T-cell (primary cell): Measurements from ENCODE around the gene IL7R. TPM values are rescaled to one million over a fixed set of nuclear protein-coding genes. Genes with fewer than 3 reads are reported as not detected.

Experiments used
- ATAC-seq, 4 experiments: fragments of 200-7000 bp in 3 of 4; fragments of 150-1000 bp in 1 of 4; cut with Tn5 transposase; replicated peaks in 1 of 4; 1 replicate in 3 of 4; 2 replicates in 1 of 4; pipeline ENCODE4 v1.10.0; 2021; ENCODE audit warnings: moderate library complexity in 3 of 4, mild to moderate bottlenecking in 2 of 4, moderate number of reproducible peaks in 1 of 4
- CTCF ChIA-PET, 2 donors: fragments of 300-600 bp; sonication (Branson Sonifier 250); formaldehyde crosslinking; loops; one replicate each; lab custom pipeline; 2022; ENCODE audit warnings: antibody characterized with exemption in 2 of 2; lab: Charles Lee
- POLR2A ChIA-PET, 2 donors: fragments of 300-600 bp; sonication (Branson Sonifier 250); formaldehyde crosslinking; loops; one replicate each; lab custom pipeline; 2022; ENCODE audit warnings: antibody characterized with exemption in 2 of 2; lab: Charles Lee
- DNase-seq, 35 experiments: peaks; one replicate each; pipeline versions ENCODE4 v3.0.0 to v3.0.0-alpha.2; 2013 to 2023
- H3K27ac ChIP-seq: one replicate; pipeline ENCODE4 v1.5.1; 2013; ENCODE audit warnings: low read length
- H3K27me3 ChIP-seq, 2 experiments: replicated peaks in 1 of 2; 1 replicate in 1 of 2; 2 replicates in 1 of 2; pipeline versions ENCODE4 v1.6.1 to v1.7.0; 2013; ENCODE audit warnings: low read length in 1 of 2, mixed read lengths in 1 of 2; ENCODE audit not compliant: control insufficient read depth in 2 of 2, insufficient read depth in 2 of 2; ENCODE audit errors: extremely low read depth in 1 of 2
- H3K36me3 ChIP-seq, 2 donors: 1 replicate in 1 of 2; 2 replicates in 1 of 2; pipeline versions ENCODE4 v1.6.1 to v1.7.0; 2013; ENCODE audit warnings: low read length in 1 of 2; ENCODE audit not compliant: control insufficient read depth in 2 of 2, insufficient read depth in 1 of 2; ENCODE audit errors: extremely low read depth in 1 of 2
- H3K4me1 ChIP-seq, 2 experiments: 1 replicate in 1 of 2; 2 replicates in 1 of 2; pipeline versions ENCODE4 v1.6.1 to v1.7.0; 2013; ENCODE audit warnings: low read length in 2 of 2, mixed read lengths in 1 of 2; ENCODE audit not compliant: insufficient read depth in 2 of 2, control insufficient read depth in 1 of 2; ENCODE audit errors: extremely low read depth in 1 of 2
- H3K4me3 ChIP-seq, 2 donors: 1 replicate in 1 of 2; 2 replicates in 1 of 2; pipeline versions ENCODE4 v1.5.1 to v1.7.0; 2013; ENCODE audit warnings: mild to moderate bottlenecking in 2 of 2, low read length in 1 of 2, moderate library complexity in 1 of 2; ENCODE audit not compliant: control insufficient read depth in 1 of 2; ENCODE audit errors: extremely low read depth in 1 of 2
- H3K9me3 ChIP-seq: 2 replicates; pipeline ENCODE4 v1.7.0; 2013
- H3K27ac Mint-ChIP-seq, 2 donors: one replicate each; pipeline ENCODE4 v1.8.0; 2020 to 2021; ENCODE audit warnings: mild to moderate bottlenecking in 2 of 2, mixed read lengths in 2 of 2
- H3K27me3 Mint-ChIP-seq, 2 donors: one replicate each; pipeline ENCODE4 v1.8.0; 2021 to 2022; ENCODE audit warnings: mixed read lengths in 2 of 2
- H3K36me3 Mint-ChIP-seq: one replicate; pipeline ENCODE4 v1.8.0; 2021; ENCODE audit warnings: mixed read lengths
- H3K4me1 Mint-ChIP-seq, 3 donors: one replicate each; pipeline ENCODE4 v1.8.0; 2020 to 2022; ENCODE audit warnings: mixed read lengths in 3 of 3, mild to moderate bottlenecking in 1 of 3
- H3K4me3 Mint-ChIP-seq, 3 donors: one replicate each; pipeline ENCODE4 v1.8.0; 2020 to 2022; ENCODE audit warnings: mild to moderate bottlenecking in 3 of 3, mixed read lengths in 3 of 3, moderate library complexity in 3 of 3
- H3K9me3 Mint-ChIP-seq, 3 donors: one replicate each; pipeline ENCODE4 v1.8.0; 2020 to 2022; ENCODE audit warnings: mixed read lengths in 3 of 3
- WGBS: methylation state at CpG from one replicate; pipeline ENCODE4 v1.1.5; 2013; ENCODE audit warnings: missing lambda C conversion rate; ENCODE audit not compliant: insufficient coverage; 5-methylcytosine and 5-hydroxymethylcytosine counted together
- total RNA-seq, 35 experiments: library from RNA in 6 of 35; stranded (reverse) in 6 of 35; fragments of 120-200 nt in 1 of 35; gene quantifications; one replicate each; pipeline versions ENCODE4 v1.2.1 to v1.2.4 and lab custom pipeline; 2013 to 2026

Gene IL7R
- total RNA-seq, 5 donors from 2014 or later (not counting 1 experiment from before 2014, with no cell fraction given): 691 to 1,106 (median 924) TPM

DNA sequence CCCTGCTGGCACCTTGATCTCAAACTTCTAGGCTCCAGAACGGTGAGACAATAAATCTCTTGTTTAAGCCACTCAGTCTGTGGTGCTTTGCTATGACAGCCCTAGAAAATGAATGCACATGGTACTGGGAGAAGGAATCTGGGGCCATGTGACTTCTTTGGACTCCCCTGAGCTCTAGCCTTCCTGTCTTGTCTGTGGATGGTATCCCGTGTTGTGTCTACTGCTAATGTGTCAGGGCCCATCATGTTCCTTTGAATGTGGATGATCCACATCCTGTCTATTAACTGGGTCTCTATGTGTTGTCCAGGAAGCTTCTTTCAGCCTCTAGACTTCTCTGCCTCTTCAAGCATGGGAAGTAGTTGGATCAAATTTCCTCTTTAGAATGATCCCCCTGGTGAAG, 25.1 kb downstream of the IL7R start:
- WGBS: 80% methylated on average over 1 of the region's 2 CpGs
- H3K9me3 ChIP-seq: no peaks in the 10 kb centered on the region
- peaks cover 0 to 8% (median 0%) of the 10 kb centered on the region in 3 donors for H3K9me3 Mint-ChIP-seq
- peaks cover 0 to 17% of the 10 kb centered on the region in 2 donors for H3K36me3 ChIP-seq
- H3K36me3 Mint-ChIP-seq: peaks cover 28% of the 10 kb centered on the region
- no peak overlapping the region for H3K4me3 Mint-ChIP-seq
- H3K27ac Mint-ChIP-seq: peak overlapping the region; percentile 6 to 50
- DNase-seq (no peak), ATAC-seq (peak in 3 of 4 experiments; percentile 14 to 23 (median 17))
- H3K27ac ChIP-seq: peak overlapping the region; percentile 22
- no peak overlapping the region for H3K4me3 ChIP-seq
- peaks cover 23 to 30% of the 10 kb centered on the region in 2 experiments for H3K4me1 ChIP-seq
- no peaks in the 10 kb centered on the region for H3K27me3 Mint-ChIP-seq
- ChIA-PET CTCF (interaction anchor here (1.1 to 4.4 kb wide), 3 partner anchors 10 to 43 kb away, joined by 3 to 20 read pairs (median 4); no protein-coding TSS in a partner anchor), POLR2A (interaction anchor here (0.7 to 1.4 kb wide), 5 partner anchors 8 to 274 kb away, joined by 3 to 6 read pairs (median 4); no protein-coding TSS in a partner anchor)
- peaks cover 63 to 70% (median 68%) of the 10 kb centered on the region in 3 donors for H3K4me1 Mint-ChIP-seq
- no peaks in the 10 kb centered on the region for H3K27me3 ChIP-seq

DNA sequence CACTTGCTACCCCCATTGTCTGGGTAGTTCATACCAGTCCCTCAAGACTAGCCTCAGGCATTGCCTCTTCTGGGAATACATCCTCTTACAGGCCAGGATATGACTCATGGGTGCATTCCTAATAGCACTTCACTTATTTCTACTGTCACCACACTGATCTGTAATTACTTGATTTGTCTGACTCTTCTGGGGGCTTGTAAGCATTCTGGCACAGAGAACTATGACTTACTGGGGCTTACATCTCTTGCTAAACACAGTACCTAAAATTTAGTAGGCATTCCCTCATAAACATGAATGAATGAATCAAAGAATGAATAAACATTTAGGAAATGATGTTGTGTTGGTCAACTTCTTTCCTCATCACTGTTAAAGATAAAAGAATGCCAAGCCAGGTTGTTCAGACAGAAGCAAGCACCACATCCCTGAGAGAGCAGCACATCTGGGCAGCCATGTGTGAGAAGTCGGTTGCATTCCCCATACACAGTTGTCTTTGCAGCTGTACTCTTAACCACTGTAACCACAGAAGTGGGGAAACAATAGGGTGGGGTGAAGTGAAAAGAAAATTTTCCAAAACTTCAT, 27.6 kb downstream of the IL7R start:
- ATAC-seq: peak in 3 of 4 experiments; percentile 40 to 52 (median 44)
- no peak overlapping the region for H3K4me3 ChIP-seq
- peaks cover 14 to 20% of the 10 kb centered on the region in 2 experiments for H3K4me1 ChIP-seq
- H3K9me3 ChIP-seq: no peaks in the 10 kb centered on the region
- POLR2A ChIA-PET: no interaction called here
- H3K4me1 Mint-ChIP-seq: peaks cover 38 to 46% (median 43%) of the 10 kb centered on the region in 3 donors
- H3K36me3 ChIP-seq: no peaks in the 10 kb centered on the region
- H3K27ac Mint-ChIP-seq: peak overlapping the region; percentile 23 to 72
- H3K27me3 Mint-ChIP-seq: no peaks in the 10 kb centered on the region
- no CpG with 5 or more reads among the region's 1 CpG for WGBS
- H3K36me3 Mint-ChIP-seq: peaks cover 3% of the 10 kb centered on the region
- CTCF ChIA-PET: no interaction called here
- peak overlapping the region in 1 of 3 donors; percentile 40 for H3K4me3 Mint-ChIP-seq
- H3K27ac ChIP-seq: peak overlapping the region; percentile 35
- H3K9me3 Mint-ChIP-seq: no peaks in the 10 kb centered on the region
- peak in 1 of 35 experiments; percentile 13 for DNase-seq
- no peaks in the 10 kb centered on the region for H3K27me3 ChIP-seq

DNA sequence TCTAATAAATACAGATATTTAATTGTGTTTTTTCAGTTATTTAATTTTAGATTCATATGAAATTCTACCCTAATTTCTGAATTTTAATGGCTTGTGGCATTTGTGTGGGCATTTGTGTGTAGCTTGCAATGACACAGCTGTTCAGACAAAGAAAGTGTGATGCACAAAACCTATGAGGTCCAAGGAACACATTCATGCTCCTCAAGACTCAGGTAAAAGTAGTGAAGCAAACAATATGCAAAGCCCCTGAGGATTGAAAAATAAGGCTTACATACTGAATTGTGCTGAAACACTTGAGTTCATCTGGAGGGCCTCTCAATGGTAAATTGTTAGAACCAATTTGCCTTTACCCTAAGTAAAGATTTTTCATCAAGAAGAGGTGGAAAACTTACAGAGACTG, 28.1 kb downstream of the IL7R start:
- peaks cover 3% of the 10 kb centered on the region for H3K36me3 Mint-ChIP-seq
- ChIA-PET POLR2A (no interaction called here), CTCF (no interaction called here)
- no peaks in the 10 kb centered on the region for H3K9me3 ChIP-seq
- no peak overlapping the region for H3K4me3 ChIP-seq
- H3K4me3 Mint-ChIP-seq: no peak overlapping the region
- ATAC-seq (no peak), DNase-seq (no peak)
- H3K27ac ChIP-seq: no peak overlapping the region
- peaks cover 33 to 41% (median 39%) of the 10 kb centered on the region in 3 donors for H3K4me1 Mint-ChIP-seq
- no peaks in the 10 kb centered on the region for H3K9me3 Mint-ChIP-seq
- H3K27ac Mint-ChIP-seq: no peak overlapping the region
- H3K27me3 ChIP-seq: no peaks in the 10 kb centered on the region
- H3K36me3 ChIP-seq: no peaks in the 10 kb centered on the region
- H3K4me1 ChIP-seq: peaks cover 12 to 17% of the 10 kb centered on the region in 2 experiments
- H3K27me3 Mint-ChIP-seq: no peaks in the 10 kb centered on the region

DNA sequence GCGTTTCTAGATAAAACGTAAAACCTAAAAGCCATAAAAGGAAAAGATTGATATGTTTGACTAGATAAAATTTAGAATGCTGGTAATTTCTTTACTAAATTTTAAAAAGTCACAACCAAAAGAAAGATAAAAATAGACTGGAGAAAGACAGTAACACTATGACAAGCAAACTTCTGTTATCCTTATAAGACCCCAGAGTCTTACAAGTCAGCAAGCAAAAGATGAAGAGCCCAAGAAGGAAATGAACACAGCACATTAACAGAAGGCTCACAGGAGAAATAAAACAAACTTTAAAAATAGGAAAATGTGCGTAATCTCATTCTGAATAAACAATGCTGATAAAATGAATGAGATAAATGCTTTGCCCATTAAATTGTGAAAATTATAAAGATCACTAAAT, 29.7 kb downstream of the IL7R start:
- no peak overlapping the region for H3K4me3 Mint-ChIP-seq
- H3K36me3 Mint-ChIP-seq: peaks cover 3% of the 10 kb centered on the region
- Histone ChIP-seq H3K4me1 (peaks cover 12 to 16% of the 10 kb centered on the region in 2 experiments), H3K4me3 (no peak overlapping the region), H3K27ac (no peak overlapping the region), H3K9me3 (no peaks in the 10 kb centered on the region), H3K36me3 (no peaks in the 10 kb centered on the region), H3K27me3 (no peaks in the 10 kb centered on the region)
- H3K4me1 Mint-ChIP-seq: peaks cover 22 to 30% (median 29%) of the 10 kb centered on the region in 3 donors
- H3K27ac Mint-ChIP-seq: no peak overlapping the region
- POLR2A ChIA-PET: no interaction called here
- H3K9me3 Mint-ChIP-seq: no peaks in the 10 kb centered on the region
- DNase-seq (no peak), ATAC-seq (no peak)
- WGBS: no CpG with 5 or more reads among the region's 3 CpGs
- no peaks in the 10 kb centered on the region for H3K27me3 Mint-ChIP-seq
- CTCF ChIA-PET: no interaction called here

DNA sequence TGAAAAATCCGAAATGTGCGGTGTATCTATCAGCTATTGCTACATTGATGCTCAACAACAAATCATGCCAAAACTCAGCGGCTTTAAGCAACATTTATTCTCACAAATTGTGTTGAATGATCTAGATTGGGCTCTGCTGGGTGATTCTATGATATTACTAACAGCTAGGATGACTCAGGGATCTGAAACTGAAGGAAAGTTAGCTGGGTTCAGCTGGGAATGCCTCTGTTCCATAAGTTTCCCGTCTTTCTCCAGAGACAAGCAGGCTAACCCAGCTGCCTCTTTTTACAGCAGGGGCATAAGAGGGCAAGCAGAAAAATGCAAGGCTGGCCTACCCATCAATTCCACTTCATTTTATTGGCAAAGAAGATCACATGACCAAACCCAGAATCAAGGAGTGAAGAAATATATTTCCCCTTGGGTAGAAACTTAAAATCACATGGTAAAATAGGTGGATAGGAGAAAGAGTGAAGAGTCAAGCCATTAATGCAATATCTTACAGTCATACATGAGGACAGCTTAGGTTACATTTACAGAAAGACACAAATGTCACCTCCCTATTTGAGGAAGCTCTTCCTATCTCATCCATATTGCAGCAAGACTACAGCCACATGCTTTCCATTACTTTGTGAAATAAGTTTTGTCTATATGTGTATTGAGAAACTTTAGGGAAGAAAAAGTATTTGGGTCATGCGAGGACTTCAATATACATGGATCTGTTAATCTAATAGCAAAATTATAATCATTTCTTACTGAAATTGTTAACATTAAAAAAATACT, 30.8 kb downstream of the IL7R start:
- no peaks in the 10 kb centered on the region for H3K27me3 ChIP-seq
- H3K27ac ChIP-seq: no peak overlapping the region
- no peaks in the 10 kb centered on the region for H3K36me3 ChIP-seq
- H3K9me3 Mint-ChIP-seq: no peaks in the 10 kb centered on the region
- no CpG with 5 or more reads among the region's 5 CpGs for WGBS
- ATAC-seq: no peak
- no peaks in the 10 kb centered on the region for H3K27me3 Mint-ChIP-seq
- peaks cover 20 to 22% (median 22%) of the 10 kb centered on the region in 3 donors for H3K4me1 Mint-ChIP-seq
- no peak overlapping the region for H3K4me3 ChIP-seq
- no peak overlapping the region for H3K4me3 Mint-ChIP-seq
- POLR2A ChIA-PET: no interaction called here
- peaks cover 12 to 16% of the 10 kb centered on the region in 2 experiments for H3K4me1 ChIP-seq
- no peak for DNase-seq
- no peaks in the 10 kb centered on the region for H3K9me3 ChIP-seq
- H3K27ac Mint-ChIP-seq: no peak overlapping the region
- peaks cover 3% of the 10 kb centered on the region for H3K36me3 Mint-ChIP-seq
- CTCF ChIA-PET: interaction anchor here in 1 of 2 donors (0.6 kb wide), 1 partner anchor 38 kb away, joined by 3 read pairs; no protein-coding TSS in a partner anchor
